GM19468 (cell line): Measurements from ENCODE around the gene INTS3.
"Not testable (repeated sequence)": the region's sequence is repeated elsewhere in the genome, so short reads cannot be mapped to it uniquely, and the experiment has no call there.

ENCODE experiments used
- ATAC-seq: cut with Tn5 transposase; IDR thresholded peaks from one replicate; pipeline ENCODE4 v1.9.1; 2021; ENCODE audit warnings: mild to moderate bottlenecking, moderate library complexity, moderate number of reproducible peaks; ENCODE audit not compliant: unreplicated experiment; ENCODE audit errors: extremely low read depth

INTS3 gene

DNA sequence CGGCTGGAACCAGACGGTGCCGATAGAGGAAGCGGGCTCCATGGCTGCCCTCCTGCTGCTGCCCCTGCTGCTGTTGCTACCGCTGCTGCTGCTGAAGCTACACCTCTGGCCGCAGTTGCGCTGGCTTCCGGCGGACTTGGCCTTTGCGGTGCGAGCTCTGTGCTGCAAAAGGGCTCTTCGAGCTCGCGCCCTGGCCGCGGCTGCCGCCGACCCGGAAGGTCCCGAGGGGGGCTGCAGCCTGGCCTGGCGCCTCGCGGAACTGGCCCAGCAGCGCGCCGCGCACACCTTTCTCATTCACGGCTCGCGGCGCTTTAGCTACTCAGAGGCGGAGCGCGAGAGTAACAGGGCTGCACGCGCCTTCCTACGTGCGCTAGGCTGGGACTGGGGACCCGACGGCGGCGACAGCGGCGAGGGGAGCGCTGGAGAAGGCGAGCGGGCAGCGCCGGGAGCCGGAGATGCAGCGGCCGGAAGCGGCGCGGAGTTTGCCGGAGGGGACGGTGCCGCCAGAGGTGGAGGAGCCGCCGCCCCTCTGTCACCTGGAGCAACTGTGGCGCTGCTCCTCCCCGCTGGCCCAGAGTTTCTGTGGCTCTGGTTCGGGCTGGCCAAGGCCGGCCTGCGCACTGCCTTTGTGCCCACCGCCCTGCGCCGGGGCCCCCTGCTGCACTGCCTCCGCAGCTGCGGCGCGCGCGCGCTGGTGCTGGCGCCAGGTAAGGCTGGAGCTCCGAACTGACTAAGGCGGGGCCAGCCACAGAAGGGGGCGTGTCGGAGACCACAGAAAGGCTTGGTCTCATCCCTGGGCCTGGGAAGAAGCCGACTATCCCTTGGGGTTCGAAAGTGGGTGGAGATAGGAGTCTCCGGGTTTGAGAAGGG is 47.8 kb downstream of the INTS3 start:
- ATAC-seq = peak; percentile 18

DNA sequence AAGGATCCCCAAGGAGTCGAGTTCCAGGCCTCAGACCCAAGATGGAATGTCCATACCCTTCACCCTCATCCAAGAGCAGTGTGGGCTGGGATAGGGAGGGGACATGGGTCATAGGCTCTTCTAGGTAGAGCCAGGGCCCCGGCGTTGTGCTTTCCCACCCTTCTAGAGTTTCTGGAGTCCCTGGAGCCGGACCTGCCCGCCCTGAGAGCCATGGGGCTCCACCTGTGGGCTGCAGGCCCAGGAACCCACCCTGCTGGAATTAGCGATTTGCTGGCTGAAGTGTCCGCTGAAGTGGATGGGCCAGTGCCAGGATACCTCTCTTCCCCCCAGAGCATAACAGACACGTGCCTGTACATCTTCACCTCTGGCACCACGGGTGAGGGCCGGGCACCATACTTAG is 48.5 kb downstream of the INTS3 start:
- no peak for ATAC-seq

DNA sequence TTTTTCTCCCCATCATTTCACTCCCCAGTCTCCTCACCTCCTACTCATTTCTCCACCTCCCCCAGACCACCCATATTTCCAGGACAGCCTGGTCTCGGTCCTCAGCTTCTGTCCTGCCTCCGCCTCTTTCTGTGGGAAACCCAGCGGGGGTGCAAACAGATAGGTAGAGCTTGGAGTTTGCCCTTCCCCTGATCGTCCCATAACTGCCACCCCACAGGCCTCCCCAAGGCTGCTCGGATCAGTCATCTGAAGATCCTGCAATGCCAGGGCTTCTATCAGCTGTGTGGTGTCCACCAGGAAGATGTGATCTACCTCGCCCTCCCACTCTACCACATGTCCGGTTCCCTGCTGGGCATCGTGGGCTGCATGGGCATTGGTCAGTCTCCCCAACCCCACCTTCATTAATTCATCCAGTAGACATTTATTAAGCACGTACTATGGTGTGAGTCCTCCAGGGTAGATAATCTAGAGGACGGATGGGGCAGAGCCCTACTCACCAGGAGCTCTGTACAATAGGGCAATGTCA is 49.1 kb downstream of the INTS3 start:
- ATAC-seq = no peak

DNA sequence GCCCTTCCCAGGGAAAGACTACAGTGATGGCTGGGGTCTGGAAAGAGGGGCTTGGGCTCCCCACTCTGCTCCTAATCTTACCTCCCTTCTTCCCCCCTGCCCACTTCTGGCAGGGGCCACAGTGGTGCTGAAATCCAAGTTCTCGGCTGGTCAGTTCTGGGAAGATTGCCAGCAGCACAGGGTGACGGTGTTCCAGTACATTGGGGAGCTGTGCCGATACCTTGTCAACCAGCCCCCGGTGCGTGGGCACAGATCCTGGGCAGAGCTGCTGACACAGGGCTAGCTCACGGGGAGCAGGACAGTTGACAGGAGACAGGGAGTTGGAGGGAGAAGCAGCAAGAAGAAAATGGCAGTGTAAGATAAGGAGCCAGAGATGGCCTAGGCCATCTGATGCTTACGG is 49.8 kb downstream of the INTS3 start:
- ATAC-seq = no peak

DNA sequence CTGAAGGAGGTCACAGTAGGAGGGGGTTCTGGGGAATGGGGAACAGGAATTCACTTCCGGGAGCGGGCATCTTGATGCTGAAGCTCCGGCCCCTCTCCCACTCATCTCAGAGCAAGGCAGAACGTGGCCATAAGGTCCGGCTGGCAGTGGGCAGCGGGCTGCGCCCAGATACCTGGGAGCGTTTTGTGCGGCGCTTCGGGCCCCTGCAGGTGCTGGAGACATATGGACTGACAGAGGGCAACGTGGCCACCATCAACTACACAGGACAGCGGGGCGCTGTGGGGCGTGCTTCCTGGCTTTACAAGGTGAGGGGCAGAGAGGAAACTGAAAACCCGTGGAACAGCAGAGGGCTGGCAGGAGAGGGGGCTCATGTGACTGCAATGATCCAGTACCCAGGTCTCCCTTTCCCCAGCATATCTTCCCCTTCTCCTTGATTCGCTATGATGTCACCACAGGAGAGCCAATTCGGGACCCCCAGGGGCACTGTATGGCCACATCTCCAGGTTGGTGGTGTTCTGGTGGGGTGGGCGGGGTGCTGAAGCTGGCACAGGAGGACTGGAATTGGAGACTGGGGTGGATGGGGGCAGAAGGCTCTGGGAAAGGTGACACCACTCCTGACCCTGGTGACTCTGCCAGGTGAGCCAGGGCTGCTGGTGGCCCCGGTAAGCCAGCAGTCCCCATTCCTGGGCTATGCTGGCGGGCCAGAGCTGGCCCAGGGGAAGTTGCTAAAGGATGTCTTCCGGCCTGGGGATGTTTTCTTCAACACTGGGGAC is 50.4 kb downstream of the INTS3 start:
- no peak for ATAC-seq

DNA sequence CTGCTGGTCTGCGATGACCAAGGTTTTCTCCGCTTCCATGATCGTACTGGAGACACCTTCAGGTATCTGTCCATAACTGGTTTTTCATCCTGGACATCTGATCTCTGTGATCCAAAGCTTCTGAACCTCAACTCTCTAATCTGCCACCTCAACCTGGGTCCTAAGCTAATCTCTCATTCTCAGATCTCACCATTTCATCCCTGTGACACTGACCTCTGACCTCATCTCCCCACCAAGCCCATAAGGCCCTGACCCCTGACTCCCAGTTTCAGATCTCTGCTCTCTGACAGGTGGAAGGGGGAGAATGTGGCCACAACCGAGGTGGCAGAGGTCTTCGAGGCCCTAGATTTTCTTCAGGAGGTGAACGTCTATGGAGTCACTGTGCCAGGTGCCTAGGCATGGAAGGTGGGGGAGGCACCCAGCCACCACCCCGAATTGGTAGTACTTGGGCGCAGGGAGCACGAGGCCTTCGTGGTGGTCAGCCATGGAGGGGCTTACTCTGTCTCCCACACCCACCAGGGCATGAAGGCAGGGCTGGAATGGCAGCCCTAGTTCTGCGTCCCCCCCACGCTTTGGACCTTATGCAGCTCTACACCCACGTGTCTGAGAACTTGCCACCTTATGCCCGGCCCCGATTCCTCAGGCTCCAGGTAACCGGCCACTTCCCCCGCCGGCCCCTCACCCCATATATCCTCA is 51.1 kb downstream of the INTS3 start:
- ATAC-seq = no peak

DNA sequence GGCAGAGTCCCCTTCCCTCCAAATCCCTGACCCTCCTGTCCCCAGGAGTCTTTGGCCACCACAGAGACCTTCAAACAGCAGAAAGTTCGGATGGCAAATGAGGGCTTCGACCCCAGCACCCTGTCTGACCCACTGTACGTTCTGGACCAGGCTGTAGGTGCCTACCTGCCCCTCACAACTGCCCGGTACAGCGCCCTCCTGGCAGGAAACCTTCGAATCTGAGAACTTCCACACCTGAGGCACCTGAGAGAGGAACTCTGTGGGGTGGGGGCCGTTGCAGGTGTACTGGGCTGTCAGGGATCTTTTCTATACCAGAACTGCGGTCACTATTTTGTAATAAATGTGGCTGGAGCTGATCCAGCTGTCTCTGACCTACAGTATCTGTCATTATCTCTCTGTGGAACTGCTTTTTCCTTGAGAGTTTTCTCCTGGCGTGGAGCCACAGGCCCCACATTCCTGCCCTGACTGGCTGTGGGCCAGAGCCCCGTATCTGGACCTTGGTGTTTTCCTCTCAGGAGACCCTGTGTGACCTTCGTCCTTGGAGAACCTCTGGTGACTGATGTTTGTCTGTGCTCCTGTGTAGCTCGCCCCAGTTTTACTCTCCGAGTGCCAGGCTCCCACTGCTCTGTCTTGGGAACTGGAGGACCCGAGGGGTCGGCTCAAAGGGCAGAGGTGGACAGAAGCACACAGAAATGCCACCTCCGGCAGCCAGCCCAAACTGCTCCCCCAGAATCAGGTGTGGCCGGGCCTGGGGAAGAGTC is 52.1 kb downstream of the INTS3 start:
- no peak for ATAC-seq

DNA sequence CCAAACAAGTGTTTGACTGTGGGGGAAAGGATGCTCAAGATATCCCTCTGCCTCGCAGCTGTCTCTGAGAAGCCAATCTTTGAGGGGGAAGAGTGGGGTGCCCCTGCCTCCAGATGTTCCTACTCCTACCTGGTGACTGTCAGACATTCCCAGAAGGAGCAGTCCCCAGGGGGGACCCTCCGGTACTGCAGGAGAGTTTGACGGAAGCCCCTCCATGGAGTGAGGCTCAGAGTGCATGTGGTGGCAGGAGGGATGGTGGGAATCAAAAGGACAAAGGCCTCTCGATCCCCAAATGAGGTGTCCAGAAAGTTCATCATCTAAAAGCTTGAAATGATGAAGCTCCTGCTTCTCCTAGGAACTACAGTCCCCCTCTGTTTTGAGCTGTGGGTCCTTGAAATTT is 52.7 kb downstream of the INTS3 start:
- no peak for ATAC-seq

DNA sequence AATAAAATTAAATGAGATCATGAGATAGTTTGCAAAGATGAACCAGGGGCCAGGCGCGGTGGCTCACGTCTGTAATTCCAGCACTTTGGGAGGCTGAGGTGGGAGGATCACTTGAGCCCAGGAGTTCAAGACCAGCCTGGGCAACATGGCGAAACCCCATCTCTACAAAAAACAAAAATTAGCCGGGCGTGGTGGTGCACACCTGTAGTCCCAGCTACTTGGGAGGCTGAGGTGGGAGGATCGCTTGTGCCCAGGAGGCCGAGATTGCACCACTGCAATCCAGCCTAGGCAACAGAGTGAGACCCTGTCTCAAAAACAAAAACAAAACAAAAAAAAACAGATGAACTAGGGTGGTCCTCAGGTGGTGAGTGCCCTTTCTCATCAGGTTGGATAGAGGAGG is 54.8 kb downstream of the INTS3 start:
- ATAC-seq = not testable (repeated sequence)

DNA sequence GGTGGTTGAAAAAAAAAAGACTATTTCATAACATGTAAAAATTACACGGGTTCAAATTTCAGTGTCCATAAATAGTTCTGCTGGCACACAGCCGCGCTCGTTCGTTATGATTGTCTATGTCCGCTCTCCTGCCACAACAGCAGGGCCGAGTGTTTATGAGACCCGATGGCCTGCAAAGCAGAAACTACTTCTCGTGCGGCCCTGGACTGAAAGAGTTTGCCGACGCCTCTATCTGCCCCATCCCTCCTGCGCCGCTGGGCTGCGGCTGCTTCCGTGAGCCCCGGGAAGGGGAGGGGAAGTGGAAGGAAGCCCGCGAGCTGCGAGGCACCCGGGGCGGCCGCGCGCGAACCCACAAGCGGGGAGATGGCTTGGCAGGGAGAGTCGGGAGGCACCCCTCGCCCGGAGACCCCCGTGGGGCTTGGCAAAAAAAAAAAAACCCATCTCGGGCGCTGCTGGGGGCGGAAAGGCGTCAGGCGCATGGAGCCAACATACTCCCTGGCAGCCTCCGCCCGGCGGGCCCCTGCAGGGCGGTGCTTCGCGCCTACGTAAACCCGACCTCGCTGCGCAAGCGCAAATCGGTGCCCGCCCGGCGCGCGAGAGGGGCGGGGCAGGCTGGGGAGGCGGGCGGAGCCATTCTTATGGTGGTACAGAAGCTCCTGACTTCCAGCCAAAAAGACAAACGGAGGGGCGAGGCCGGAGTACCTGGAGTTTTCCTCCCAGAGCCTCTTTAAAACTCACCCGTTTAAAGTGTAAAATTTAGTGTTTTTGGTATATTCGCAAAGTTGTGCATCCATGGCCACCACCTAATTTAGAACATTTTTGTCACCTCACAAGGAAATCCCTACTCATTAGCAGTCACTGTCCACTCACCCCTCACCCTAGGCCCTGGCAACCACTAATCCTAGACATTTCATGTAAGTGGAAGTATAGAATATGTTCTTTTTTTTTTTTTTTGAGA is 55.7 kb downstream of the INTS3 start:
- ATAC-seq = peak; percentile 81

DNA sequence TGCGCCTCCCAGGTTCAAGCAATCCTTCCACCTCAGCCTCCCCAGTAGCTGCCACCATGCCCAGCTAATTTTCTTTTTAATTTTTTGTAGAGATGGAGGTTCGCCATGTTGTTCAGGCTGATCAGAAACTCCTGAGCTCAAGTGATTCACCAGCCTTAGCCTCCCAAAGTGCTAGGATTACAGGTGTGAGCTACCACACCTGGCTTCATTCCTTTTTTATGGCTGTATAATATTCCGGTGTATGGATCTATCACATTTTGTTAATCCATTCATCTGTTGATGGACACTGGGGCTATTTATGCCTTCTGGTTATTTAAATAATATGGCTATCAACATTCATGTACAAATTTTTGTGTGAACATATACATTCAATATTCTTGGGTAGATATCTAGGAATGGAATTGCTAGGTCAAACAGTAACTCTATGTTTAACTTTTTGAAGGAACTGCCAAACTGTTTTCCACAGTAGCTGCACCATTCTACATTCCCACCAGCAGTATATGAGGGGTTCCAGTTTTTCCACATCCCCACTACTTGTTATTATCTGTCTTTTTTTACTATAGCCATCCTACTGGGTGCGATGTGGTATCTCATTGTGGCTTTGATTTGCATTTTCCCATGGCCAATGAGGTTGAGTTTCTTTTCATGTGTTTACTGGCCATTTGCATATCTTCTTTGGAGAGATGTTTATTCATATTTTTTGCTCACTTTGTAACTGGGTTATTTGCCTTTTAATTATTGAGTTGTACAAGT is 58.4 kb downstream of the INTS3 start:
- ATAC-seq = no peak

DNA sequence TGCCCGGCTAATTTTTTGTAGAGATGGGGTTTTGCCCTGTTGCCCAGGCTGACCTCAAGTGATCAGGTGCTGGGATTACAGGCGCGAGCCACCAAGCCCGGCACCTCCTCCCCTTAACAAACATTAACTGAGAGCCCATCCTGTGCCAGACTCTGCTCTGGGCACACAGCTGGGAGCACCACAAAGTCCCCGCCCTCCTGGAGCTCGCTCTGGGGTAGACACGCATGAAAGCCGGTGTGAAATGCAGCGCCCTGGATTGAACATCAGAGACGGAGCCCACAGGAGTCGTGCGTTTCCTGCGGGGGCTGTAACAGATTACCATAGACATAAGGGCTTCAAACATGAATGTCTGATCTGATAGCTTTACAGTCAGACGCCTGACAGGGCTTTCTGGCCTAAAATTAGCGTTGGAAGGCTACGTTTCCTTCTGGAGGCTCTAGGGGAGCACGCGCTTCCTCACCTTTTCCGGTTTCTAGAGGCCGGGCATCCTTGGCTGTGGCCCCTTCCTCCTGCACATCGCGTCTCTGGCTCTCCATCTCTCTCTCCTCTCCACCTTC is 61.7 kb downstream of the INTS3 start:
- ATAC-seq = no peak

DNA sequence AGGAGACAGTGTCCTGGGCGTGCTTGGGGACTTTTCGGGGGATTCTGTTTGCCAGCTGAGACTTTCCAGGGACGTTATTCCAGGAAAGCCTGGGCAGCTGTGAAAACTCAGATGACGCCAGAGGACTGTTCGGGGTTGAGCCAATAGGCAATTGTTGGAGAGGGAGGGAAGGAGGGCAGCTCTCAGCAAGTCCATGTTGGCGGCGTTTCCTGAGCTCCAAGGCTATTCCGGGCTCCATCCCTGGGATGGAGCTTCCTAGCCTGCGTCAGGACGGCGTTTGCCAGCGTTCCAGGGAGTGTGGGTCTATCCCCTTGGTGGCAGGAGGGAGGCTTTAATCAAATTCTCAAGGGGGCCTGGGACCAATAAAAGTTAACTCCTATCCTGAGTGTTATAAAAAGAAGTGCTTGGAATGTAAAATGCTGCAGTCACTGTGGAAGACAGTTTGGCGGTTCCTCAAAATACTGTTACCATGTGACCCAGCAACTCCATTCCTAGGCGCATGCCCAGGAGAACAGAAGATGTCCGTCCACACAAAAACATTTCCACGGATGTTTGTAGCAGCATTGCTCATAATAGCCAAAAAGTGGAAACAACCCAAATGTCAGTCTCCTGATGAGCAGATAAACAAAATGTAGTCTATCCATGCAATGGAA is 62.6 kb downstream of the INTS3 start:
- ATAC-seq = no peak

DNA sequence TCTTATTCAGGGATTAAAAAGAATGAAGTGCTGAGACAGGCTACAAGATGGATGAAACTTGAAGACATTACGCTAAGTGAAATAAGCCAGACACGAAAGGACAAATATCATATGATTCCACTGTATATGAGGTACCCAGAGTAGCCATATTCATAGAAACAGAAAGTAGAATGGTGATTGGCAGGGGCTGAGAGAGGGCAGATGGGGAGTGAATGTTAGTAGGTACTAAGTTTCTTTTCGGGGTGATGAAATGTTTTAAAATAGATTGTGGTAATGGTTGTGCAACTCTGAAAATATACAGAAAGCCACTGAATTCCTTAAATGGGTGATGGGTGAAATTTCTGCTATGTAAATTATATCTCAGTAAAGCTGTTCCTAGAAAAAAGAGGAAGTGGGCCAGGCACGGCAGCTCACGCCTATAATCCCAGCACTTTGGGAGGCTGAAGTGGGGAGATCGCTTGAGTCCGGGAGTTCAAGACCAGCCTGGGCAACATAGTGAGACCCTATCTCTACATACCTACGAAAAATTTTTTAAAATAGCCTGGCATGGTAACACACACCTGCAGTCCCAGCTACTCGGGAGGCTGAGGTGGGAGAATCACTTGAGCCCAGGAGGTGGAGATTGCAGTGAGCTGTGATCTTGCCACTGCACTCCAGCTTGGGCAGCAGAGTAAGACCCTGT is 63.3 kb downstream of the INTS3 start:
- ATAC-seq = peak; percentile 65

DNA sequence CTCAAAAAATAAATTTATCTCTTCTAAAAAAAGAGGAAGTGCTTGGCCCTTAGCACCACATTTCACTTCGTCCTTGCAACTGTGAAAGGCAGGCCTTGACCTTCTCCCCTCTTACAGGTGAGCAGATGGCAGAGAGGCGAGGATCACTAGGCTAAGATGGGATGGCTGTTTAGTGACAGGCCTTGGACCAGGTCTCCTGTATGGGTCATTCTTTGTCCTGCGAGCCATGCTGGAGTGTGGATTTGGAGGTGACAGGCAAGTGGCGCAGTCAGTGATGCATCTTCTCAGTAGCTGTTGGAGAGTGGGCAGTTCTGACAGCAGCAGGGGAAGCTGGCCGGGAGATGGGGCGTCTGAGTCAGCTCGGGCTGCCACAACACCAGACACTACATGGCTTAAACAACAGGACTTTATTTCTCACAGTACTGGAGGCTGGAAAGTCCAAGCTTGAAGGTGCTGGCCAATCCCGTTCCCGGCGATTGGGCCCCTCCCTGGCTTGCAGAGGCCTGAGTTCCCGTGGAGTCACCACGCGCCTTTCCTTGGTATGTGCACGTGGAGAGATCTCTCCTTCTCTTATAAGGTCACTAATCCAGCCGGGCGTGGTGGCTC is 63.9 kb downstream of the INTS3 start:
- no peak for ATAC-seq

DNA sequence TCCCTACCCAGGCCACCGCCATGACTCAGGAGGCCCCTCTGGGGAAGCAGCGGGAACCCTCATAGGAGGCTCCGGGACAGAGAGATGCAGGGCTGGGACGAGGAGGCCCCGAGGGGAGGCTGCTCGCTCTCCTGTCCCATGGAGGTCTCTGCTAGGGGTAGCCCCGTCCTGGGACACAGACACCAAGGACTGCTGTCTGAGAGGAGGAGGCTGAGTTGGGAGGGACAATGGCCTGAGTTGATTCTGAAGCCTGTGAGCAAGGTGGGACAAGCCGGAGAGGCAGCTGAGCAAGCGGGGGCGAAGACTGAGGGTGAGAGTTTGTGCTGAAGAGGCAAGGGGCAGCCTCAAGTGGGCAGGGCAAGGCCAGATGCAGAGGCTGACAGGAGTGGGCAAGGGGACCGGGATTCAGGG is 64.8 kb downstream of the INTS3 start:
- ATAC-seq = no peak
